Activated T-cell treated with anti-CD3 and anti-CD28 coated beads, Interleukin-2, amount 50 U/mL, for 4 hours (primary cell): ENCODE data around the gene SULF2. TPM values are rescaled to one million over a fixed set of nuclear protein-coding genes. Genes with fewer than 3 reads are reported as not detected.

ENCODE experiments used
- ATAC-seq, 2 donors: fragments of 200-7000 bp; cut with Tn5 transposase; one replicate each; pipeline ENCODE4 v1.10.0; 2021
- DNase-seq: peaks from one replicate; pipeline ENCODE4 v3.0.0-alpha.2; 2020
- H3K27me3 Mint-ChIP-seq: one replicate; pipeline ENCODE4 v1.8.0; 2021; ENCODE audit warnings: low read depth, mixed read lengths
- H3K36me3 Mint-ChIP-seq: one replicate; pipeline ENCODE4 v1.8.0; 2022; ENCODE audit warnings: mixed read lengths; ENCODE audit not compliant: insufficient read depth
- H3K4me1 Mint-ChIP-seq: one replicate; pipeline ENCODE4 v1.8.0; 2021; ENCODE audit warnings: low read depth, mixed read lengths
- H3K4me3 Mint-ChIP-seq: one replicate; pipeline ENCODE4 v1.8.0; 2021; ENCODE audit warnings: mild to moderate bottlenecking, moderate library complexity, mixed read lengths
- H3K9me3 Mint-ChIP-seq: one replicate; pipeline ENCODE4 v1.8.0; 2021; ENCODE audit warnings: mixed read lengths
- total RNA-seq, 3 donors: library from RNA; stranded (reverse); gene quantifications; one replicate each; pipeline ENCODE4 v1.2.1, GENCODE V29; 2021

The SULF2 gene
- total RNA-seq, 3 donors from 2014 or later, result 0.66 to 1.2 (median 0.79) TPM

DNA sequence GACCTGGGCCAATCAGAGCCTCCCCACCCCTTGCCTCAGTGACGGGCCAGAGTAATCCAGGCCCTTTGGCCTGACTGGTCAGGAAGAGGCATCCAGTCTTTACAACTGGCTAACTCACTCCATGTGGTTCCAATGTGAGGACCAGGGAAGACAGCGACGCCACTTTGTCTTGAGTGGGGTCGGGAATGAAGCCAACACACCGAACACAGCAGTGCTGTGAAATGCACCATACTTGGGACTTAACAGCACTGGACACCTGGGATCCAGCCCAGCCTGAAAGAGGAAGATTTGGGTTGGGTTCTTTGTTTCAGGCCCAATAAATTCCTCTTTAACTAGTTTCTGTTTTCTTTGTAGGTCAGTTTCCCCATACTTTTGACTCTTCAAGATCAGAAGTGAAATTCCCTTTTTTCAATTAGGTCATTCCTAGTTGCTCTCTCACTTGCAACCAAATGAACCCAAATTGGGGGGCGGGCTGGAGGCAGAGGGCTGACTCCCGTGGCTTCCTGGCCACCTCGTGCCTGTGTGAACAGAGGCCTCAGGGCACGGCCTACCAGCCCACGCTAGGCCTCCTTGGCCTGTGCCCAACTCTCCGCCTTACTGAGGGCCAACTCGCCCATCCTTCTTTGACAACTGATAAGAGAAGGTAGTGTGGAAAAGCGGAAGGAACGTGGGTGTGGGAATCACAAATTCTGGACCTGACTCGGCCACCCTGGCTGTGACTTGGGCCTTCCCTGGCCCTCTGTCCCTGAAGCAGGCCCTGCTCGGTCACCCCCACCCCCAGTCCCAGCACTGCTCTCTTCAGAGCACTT is 17.1 kb downstream of the SULF2 start:
- Mint-ChIP-seq H3K4me3 (no peak overlapping the region), H3K4me1 (no peaks in the 10 kb centered on the region), H3K36me3 (no peaks in the 10 kb centered on the region), H3K9me3 (no peaks in the 10 kb centered on the region), H3K27me3 (peaks cover 7% of the 10 kb centered on the region)
- DNase-seq (no peak), ATAC-seq (no peak)

DNA sequence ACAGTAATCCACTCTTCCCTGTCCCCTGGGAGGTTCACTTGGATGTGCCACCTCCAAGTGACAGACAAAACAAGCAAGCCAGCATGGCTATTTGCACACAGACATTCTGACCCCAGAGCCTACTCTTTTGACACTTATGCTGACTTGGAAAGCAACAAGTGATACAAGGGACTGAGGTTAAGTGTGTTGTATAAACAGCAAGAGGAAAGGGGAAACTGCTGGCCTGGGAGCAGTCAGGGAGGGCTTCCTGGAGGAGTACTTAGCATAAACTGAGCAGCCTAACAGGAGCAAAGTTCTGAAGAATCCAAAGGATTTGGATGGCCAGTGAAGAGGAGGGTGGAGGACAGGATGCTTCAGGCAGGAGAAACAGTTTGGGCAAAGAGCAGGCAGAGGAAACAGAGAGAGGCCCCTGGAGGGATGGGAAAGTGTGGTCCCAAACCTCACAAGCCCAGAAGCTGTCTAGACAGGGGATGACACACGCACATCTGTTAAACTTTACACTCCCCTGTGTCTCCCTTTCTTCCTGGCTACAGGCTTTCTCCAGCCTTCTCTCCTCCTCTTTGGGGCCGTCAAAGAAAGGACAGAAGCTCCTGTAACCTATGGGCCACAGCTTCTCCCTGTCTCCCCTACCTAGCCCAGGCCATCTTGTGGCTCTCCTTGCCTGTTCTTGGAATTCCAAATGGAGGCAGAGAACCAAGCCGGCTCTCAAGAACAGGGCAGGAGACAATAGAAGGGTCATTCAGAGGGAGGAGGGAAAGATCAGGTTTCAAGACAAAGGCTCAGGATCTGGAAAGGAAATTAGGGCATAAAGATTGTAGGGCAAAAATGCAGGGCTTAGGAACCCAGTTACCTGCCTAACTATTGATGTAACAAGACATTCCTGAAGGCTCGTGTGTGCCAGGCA is 19.3 kb downstream of the SULF2 start:
- H3K36me3 Mint-ChIP-seq, result no peaks in the 10 kb centered on the region
- no peaks in the 10 kb centered on the region for H3K9me3 Mint-ChIP-seq
- no peak for DNase-seq
- H3K27me3 Mint-ChIP-seq, result peaks cover 24% of the 10 kb centered on the region
- no peak overlapping the region for H3K4me3 Mint-ChIP-seq
- H3K4me1 Mint-ChIP-seq, result no peaks in the 10 kb centered on the region
- no peak for ATAC-seq

DNA sequence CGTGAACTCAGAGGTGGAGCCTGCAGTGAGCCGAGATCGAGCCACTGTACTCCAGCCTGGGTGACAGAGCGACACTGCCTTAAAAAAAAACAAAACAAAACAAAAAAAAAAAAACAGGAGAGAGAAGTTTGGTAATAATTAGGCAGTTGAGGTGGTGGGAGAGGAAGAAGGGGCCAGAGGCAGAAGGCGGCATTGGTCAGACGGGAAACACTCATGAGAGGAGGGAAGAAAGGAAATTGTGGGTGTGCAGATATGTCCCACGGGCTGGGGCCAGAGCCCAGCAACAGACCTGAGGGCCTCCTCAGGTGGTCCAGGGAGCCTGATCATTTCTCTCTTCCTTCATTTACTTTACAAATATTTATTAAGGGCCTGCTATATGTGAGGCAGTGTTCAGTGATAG is 20.0 kb downstream of the SULF2 start:
- H3K27me3 Mint-ChIP-seq, result peaks cover 31% of the 10 kb centered on the region
- H3K4me1 Mint-ChIP-seq, result no peaks in the 10 kb centered on the region
- DNase-seq (no peak), ATAC-seq (no peak)
- no peak overlapping the region for H3K4me3 Mint-ChIP-seq
- no peaks in the 10 kb centered on the region for H3K9me3 Mint-ChIP-seq
- H3K36me3 Mint-ChIP-seq, result no peaks in the 10 kb centered on the region

DNA sequence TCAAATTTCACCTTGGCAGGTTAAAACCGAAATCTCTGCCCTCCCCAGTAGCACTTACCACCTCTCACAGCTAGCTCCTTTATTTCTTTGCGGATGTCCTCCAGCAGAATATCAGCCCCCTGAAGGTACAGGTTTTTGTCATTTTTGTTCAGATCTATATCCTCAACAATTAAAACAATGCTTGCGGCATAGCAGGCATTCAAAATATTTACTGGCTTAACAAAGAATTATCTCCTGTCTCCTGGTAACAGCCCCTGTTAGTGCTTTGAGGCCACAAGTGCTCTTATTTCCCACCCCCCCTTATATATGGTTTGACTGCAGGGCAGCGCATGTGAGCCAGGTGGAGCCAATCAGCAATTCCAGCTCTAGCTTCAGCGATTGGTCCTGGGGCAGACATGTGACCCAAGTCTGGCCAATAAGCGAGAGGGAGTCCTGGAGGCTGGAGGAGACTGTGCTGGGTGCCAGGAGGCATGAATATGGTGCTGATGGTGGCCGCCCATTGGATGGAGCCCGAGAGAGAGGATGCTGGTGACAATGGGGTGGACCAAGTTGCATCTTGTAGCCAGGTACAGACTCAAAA is 21.0 kb downstream of the SULF2 start:
- no peak for DNase-seq
- no peak for ATAC-seq
- Mint-ChIP-seq H3K4me3 (no peak overlapping the region), H3K4me1 (no peaks in the 10 kb centered on the region), H3K27me3 (peaks cover 35% of the 10 kb centered on the region), H3K9me3 (no peaks in the 10 kb centered on the region), H3K36me3 (no peaks in the 10 kb centered on the region)

DNA sequence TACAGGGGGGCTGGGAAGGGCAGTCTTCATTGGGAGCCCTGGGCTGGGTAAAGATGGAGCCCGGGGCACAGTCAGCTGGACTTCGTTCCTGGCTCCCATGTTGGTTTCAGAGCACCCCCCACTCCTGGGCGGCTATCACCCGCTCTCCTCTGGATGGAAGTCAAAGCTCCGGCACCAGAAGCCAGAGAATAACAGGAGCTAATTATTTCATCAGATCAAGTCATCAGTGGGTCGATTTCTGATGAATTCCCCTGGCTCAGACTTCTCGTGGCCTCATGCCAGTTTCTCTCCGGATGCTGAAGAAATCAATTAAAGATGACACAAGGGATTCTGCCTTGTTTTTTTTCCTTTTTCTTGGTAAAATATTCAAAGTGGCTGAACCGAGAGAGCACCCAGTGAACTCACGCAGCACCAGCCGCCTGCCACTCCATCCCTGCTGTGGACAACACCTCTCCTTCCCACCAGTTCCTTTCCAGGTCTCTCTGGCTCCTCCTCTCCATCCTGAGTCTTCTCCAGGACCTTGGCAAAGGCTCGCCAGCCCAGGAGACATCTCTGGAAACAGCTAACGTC is 22.5 kb downstream of the SULF2 start:
- Mint-ChIP-seq H3K4me3 (no peak overlapping the region), H3K4me1 (no peaks in the 10 kb centered on the region), H3K36me3 (no peaks in the 10 kb centered on the region), H3K9me3 (no peaks in the 10 kb centered on the region), H3K27me3 (peaks cover 35% of the 10 kb centered on the region)
- DNase-seq, result no peak
- ATAC-seq, result no peak

DNA sequence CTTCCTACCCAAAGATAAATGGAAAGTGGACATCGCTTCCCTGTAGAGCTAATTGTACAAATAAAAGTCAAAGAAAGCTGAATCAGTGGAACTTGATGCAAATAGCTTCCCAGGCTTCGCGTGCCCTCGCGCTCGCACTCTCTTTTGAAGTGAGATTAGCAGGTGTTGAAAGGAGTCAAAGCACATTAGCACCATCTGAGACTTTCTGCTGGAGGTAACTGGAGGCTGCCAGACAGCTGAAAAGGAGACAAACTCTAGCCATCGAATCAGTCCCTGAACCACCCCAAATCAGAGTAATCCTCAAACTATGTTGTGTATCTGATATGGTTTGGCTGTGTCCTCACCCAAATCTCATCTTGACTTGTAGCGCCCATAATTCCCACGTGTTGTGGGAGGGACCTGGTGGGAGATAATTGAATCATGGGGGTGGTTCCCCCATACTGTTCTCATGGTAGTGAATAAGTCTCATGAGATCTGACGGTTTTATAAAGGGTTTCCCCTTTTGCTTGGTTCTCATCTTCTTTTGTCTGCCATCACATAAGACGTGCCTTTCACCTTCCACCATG is 23.7 kb downstream of the SULF2 start:
- no peaks in the 10 kb centered on the region for H3K9me3 Mint-ChIP-seq
- no peak for ATAC-seq
- H3K4me1 Mint-ChIP-seq, result no peaks in the 10 kb centered on the region
- no peak overlapping the region for H3K4me3 Mint-ChIP-seq
- peaks cover 35% of the 10 kb centered on the region for H3K27me3 Mint-ChIP-seq
- H3K36me3 Mint-ChIP-seq, result no peaks in the 10 kb centered on the region
- DNase-seq, result no peak

DNA sequence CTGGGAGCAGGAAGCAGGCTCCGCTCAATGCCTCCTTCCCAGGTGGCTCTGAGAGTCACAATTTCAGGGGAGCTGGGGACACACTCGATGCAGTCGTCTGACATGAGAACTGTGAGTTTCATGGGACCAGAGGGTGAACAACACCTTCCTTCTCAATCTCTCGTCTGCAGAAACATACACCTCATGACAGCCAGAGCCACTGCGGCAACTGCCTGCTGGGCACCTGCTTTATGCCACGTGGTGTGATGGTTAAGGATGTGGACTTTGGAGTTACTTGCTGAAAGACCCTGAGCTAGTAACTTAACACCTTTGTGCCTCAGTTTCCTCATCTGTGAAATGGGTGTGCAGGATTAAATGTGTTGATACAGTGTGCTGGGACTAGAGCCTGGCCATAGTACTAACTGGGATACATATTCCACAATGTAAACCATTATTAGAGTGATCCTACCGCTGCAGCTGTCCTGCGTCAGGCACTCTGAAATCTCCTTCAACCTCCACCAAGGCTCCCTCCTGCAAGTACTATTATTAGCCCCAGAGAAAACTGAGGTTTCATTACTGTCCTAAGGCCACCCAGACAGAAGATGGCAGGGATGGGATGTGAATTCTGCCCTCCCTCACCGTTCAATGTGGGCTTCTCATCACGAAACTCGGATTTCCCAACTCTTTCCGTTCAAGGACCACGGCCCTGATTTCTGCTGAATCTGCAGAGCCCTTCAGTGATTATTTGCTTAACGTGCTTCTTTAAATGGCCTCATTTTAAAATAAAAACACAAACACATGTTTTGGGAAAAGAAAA is 24.4 kb downstream of the SULF2 start:
- Mint-ChIP-seq H3K4me1 (no peaks in the 10 kb centered on the region), H3K9me3 (no peaks in the 10 kb centered on the region), H3K27me3 (peaks cover 35% of the 10 kb centered on the region), H3K4me3 (no peak overlapping the region), H3K36me3 (no peaks in the 10 kb centered on the region)
- DNase-seq (no peak), ATAC-seq (no peak)

DNA sequence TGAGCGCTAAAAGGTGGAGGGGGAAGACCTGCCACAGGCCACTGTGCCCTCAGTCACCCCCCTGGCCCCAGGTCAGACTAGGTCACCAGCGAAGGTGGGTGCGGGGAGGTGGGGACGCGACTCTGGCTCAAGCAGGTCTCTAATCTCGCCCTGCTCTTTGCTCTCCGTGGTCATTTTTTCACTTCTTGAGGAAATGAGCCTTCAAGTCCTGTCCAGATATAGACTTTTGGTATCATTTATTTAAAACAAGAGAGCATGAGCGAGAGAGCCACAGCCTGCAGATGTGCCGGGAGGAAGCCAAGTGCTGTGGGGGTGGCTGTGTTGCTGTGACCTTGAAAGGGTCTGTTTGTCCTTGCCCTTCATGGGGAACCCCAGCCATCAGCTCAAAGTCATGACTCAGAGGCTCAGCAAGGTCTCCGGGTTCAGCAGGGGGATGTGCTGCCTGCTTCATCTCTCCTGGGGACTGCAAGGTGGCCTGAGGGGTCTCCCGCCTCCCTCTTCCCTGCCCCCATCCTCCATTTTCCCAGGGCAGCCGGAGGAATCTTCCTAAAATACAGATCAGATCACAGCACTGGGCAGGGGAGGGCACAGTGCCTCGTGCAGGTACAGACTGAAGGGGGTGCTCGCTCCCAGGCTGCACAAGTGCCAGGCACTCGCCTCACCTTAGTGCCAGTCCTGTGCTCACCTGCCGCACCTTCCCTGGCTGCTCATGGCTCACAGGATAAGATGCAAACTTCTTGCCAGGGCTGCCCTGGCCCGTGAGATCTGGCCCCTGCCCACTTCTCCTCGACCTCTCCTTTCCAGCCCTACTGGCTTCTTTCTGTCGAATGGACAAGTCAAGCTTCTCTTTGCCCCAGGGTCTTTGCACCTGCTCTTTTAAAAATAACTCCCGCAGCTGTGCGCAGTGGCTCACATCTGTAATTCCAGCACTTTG is 26.5 kb downstream of the SULF2 start:
- H3K36me3 Mint-ChIP-seq, result no peaks in the 10 kb centered on the region

DNA sequence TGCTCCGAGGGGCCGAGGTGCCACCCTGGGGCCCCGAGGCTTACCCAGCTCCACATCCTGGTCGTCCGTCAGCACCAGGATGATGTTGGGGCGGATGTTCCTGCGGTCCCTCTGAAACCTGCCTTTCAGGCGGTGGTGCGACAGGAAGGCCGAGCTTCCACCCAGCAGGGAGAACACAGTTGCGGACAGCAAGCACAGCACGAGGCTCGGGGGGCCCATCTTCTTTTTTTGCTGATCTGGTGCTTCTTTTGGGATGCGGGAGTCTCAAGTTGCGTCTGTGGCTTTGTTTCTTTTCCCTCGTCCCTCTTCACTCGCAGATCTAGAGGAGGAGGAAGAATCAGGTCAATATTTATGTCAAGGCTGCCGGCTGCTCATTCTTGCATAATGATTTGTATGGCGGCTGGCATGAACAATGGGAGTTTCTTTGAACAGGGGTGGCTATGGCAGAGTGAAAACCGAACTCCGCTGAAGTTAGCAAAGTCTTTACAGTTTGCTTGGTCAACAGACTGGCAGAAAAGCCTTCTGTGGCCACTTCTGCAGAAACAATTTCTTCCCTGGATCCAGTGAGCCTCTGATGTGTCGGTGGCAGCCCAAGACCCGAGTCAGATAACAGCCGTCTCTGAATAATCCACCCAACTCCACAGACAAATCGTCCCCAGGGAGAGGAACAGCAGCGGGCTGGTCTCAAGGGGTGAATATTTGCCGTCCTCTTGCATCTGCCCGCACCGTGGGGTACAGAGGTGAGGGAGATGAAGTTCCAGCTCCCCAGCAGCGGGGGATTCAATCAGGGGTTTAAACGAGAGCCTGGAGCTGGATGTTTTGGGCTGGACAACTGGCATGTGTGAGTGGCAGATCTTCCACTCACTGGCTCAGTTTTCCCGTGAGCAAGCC is 27.9 kb downstream of the SULF2 start:
- Mint-ChIP-seq H3K4me3 (no peak overlapping the region), H3K9me3 (no peaks in the 10 kb centered on the region), H3K4me1 (no peaks in the 10 kb centered on the region), H3K27me3 (peaks cover 22% of the 10 kb centered on the region), H3K36me3 (no peaks in the 10 kb centered on the region)
- DNase-seq, result no peak
- ATAC-seq, result no peak

More for the DNA sequence above, 26.5 kb downstream of the SULF2 start:
- H3K27me3 Mint-ChIP-seq, result peaks cover 30% of the 10 kb centered on the region
- no peaks in the 10 kb centered on the region for H3K9me3 Mint-ChIP-seq
- no peak for DNase-seq
- no peak overlapping the region for H3K4me3 Mint-ChIP-seq
- no peak for ATAC-seq
- H3K4me1 Mint-ChIP-seq, result no peaks in the 10 kb centered on the region

DNA sequence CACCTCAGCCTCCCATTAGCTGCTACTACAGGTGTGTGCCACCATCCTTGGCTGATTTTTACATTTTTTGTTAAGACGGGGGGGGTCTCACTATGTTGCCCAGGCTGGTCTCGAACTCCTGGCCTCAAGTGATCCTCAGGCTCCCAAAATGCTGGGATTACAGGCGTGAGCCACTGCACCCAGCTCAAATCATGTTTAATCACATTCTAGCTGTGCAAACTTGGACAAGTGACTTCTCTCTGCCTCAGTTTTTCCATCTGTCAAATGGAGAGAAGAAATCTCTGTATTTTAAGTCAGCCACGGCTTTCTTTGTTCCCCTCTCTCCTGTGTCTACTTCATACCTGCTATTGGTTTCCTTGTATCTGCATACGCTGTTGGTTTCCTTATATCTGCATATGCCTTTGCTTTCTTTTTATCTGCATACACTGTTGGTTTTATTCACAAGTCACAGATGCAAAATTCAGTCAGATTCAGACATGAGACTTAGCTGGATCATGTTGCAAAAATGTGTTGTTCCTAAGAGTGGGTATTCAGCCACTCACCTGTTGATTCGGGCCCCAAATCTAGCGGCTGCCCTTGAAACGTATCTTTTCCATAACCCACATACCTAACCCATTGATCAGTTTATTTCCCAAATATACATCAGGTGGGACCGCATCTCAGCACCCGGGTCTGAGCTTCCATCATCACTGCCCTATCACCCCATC is 30.2 kb downstream of the SULF2 start:
- Mint-ChIP-seq H3K36me3 (no peaks in the 10 kb centered on the region), H3K27me3 (peaks cover 3% of the 10 kb centered on the region), H3K4me1 (no peaks in the 10 kb centered on the region), H3K9me3 (no peaks in the 10 kb centered on the region), H3K4me3 (no peak overlapping the region)
- DNase-seq, result no peak
- no peak for ATAC-seq

DNA sequence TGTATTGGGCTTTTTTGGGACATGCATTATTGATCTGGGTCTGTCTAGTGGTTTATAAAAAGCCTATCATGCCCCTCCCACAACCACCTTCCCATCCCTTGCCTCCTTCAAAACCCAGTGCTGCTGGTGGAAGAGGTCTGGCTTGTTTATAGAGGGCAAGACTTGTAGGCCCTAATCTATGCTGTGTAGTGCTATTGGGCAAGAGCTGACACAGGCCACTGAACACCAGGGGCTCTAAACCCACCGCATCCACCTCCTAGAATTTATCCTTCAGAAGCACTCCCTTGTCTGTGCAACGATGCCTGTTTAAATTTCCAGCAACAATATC is 30.9 kb downstream of the SULF2 start:
- Mint-ChIP-seq H3K4me3 (no peak overlapping the region), H3K4me1 (no peaks in the 10 kb centered on the region), H3K9me3 (no peaks in the 10 kb centered on the region), H3K36me3 (no peaks in the 10 kb centered on the region), H3K27me3 (no peaks in the 10 kb centered on the region)
- DNase-seq, result no peak
- no peak for ATAC-seq
